Fibroblast of the conjunctiva (primary cell): Measurements from ENCODE around the gene ZBTB17.
"Not testable (repeated sequence)": the region's sequence is repeated elsewhere in the genome, so short reads cannot be mapped to it uniquely, and the experiment has no call there.

ENCODE experiments used
- DNase-seq: peaks from one replicate; pipeline ENCODE4 v3.0.0-alpha.2; 2010; ENCODE audit warnings: low read depth

ZBTB17 gene

DNA sequence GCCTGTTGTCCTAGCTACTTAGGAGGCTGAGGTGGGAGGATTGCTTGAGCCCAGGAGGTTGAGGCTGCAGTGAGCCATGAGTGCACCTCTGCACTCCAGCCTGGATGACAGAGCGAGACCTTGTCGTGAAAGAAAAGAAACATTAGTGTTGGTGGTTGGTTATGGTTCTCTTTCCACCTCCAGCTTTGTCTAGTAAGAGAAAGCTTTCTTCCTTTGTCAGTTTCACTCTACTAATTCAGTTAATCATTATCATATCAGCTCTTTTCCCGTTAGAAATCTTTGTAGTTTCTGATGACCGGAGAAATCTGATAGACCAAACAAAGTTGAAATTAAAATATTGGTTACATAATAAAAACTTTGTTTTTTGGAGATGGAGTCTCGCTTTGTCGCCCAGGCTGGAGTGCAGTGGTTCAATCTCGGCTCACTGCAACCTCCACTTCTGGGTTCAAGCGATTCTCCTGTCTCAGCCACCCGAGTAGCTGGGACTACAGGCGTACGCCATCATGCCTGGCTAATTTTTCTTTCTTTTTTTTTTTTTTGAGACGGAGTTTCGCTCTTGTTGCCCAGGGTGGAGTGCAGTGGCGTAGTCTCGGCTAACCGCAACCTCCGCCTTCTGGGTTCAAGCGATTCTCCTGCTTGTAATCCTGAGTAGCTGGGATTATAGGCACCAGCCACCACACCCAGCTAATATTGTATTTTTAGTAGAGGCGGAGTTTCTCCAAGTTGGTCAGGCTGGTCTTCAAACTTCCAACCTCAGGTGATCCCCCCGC lies 78.9 kb downstream of the ZBTB17 start:
- not testable (repeated sequence) for DNase-seq

DNA sequence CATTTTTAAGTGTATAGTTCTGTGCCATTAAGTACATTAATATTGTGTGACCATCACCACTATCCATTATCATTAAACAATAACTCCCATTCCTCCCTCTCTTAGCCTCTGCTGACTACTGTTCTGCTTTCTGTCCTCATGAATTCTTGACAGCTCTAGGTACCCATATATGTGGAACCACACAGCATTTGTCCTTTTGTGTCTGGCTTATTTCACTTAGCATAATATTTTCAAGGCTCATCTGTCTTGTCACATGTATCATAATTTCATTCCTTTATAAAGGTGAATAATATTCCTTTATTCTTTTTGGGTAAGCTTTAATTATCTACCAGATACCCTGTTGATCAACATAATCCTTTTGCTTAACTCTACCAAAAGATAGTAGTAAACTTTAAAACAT lies 80.7 kb downstream of the ZBTB17 start:
- no peak for DNase-seq

DNA sequence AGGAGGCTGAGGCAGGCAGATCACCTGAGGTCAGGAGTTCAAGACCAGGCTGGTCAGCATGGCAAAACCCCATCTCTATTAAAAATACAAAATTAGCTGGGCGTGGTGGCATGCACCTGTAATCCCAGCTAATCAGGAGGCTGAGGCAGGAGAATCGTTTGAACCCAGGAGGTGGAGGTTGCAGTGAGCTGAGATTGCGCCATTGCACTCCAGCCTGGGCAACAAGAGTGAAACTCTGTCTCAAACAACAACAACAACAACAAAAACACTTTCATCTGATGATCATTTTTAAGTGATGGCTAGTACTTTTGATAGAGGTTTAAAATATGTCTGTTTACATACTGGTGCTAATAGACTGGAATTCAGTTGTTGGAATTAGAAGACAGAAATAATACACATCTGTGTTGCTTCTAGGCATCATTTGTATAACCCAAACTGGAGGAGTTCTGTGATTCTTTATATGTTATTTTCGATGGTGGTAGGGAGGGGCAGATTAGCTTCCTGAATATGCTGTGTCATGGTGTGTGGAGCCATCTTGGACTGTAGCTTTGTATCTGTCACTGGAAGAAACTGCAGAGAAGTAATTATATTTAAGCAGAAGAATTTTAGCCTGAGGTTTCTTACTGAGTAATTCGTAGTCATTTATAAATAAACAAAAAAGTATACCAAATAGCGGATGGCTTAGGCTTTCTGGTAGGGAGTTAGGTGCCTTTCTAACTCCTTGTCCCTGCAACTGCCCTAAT lies 82.9 kb downstream of the ZBTB17 start:
- peak; percentile 43 for DNase-seq
